H9 (cell line): Measurements from ENCODE around the gene CORO7. TPM values are rescaled to one million over a fixed set of nuclear protein-coding genes. Genes with fewer than 3 reads are reported as not detected.

Experiments used
- DNase-seq: peaks from one replicate; pipeline ENCODE4 v3.0.0-alpha.2; 2017
- H2AFZ ChIP-seq: one replicate; pipeline ENCODE4 v1.6.1; 2013; ENCODE audit warnings: mild to moderate bottlenecking, low read length, control low read depth, moderate library complexity
- H2AK5ac ChIP-seq: 2 replicates; pipeline ENCODE4 v1.6.1; 2013; ENCODE audit warnings: low read length, control low read depth, mixed read lengths; ENCODE audit not compliant: insufficient read length
- H2BK120ac ChIP-seq: one replicate; pipeline ENCODE4 v1.6.1; 2013; ENCODE audit warnings: low read depth, mild to moderate bottlenecking, low read length, control low read depth, inconsistent platforms; ENCODE audit not compliant: poor library complexity, severe bottlenecking
- H2BK12ac ChIP-seq: 2 replicates; pipeline ENCODE4 v1.6.1; 2013; ENCODE audit warnings: low read length, control low read depth, mixed read lengths, low read depth; ENCODE audit not compliant: insufficient read length
- H2BK15ac ChIP-seq: 2 replicates; pipeline ENCODE4 v1.6.1; 2013; ENCODE audit warnings: low read depth, low read length, control low read depth
- H2BK20ac ChIP-seq: one replicate; pipeline ENCODE4 v1.6.1; 2013; ENCODE audit warnings: low read depth, mild to moderate bottlenecking, low read length, control low read depth, inconsistent platforms; ENCODE audit not compliant: poor library complexity, severe bottlenecking
- H2BK5ac ChIP-seq: 2 replicates; pipeline ENCODE4 v1.6.1; 2013; ENCODE audit warnings: low read length, control low read depth, mixed read lengths; ENCODE audit not compliant: insufficient read length
- H3K14ac ChIP-seq: 2 replicates; pipeline ENCODE4 v1.6.1; 2013; ENCODE audit warnings: low read length, control low read depth; ENCODE audit not compliant: insufficient read depth
- H3K18ac ChIP-seq: 2 replicates; pipeline ENCODE4 v1.6.1; 2013; ENCODE audit warnings: low read depth, mild to moderate bottlenecking, mixed read lengths, low read length, control low read depth; ENCODE audit not compliant: insufficient read length
- H3K23ac ChIP-seq: 2 replicates; pipeline ENCODE4 v1.6.1; 2013; ENCODE audit warnings: low read length, control low read depth, mixed read lengths, low read depth; ENCODE audit not compliant: insufficient read length
- H3K23me2 ChIP-seq: 2 replicates; pipeline ENCODE4 v1.6.1; 2013; ENCODE audit warnings: low read depth, mild to moderate bottlenecking, mixed read lengths, low read length, control low read depth; ENCODE audit not compliant: insufficient read length, poor library complexity, severe bottlenecking
- H3K27ac ChIP-seq: 2 replicates; pipeline ENCODE4 v1.5.1; 2013; ENCODE audit warnings: low read length, control low read depth, mixed read lengths, low read depth; ENCODE audit not compliant: insufficient read length
- H3K27me3 ChIP-seq: 2 replicates; pipeline ENCODE4 v1.6.1; 2013; ENCODE audit warnings: low read length, control low read depth, inconsistent platforms; ENCODE audit not compliant: insufficient read depth
- H3K4ac ChIP-seq: 2 replicates; pipeline ENCODE4 v1.6.1; 2013; ENCODE audit warnings: low read depth, mild to moderate bottlenecking, control low read depth, inconsistent platforms, low read length, moderate library complexity
- H3K4me1 ChIP-seq: 2 replicates; pipeline ENCODE4 v1.6.1; 2013; ENCODE audit warnings: low read length, control low read depth, inconsistent platforms; ENCODE audit not compliant: insufficient read depth
- H3K4me2 ChIP-seq: 2 replicates; pipeline ENCODE4 v1.6.1; 2013; ENCODE audit warnings: low read length, control low read depth, mixed read lengths; ENCODE audit not compliant: insufficient read length, insufficient read depth
- H3K56ac ChIP-seq: 2 replicates; pipeline ENCODE4 v1.6.1; 2013; ENCODE audit warnings: low read depth, mild to moderate bottlenecking, mixed read lengths, low read length, control low read depth; ENCODE audit not compliant: insufficient read length
- H3K79me1 ChIP-seq: 2 replicates; pipeline ENCODE4 v1.6.1; 2013; ENCODE audit warnings: low read depth, mild to moderate bottlenecking, moderate library complexity, low read length, control low read depth, inconsistent platforms; ENCODE audit not compliant: insufficient read depth, poor library complexity, severe bottlenecking
- H3K79me2 ChIP-seq: 2 replicates; pipeline ENCODE4 v1.6.1; 2013; ENCODE audit warnings: low read length, control low read depth, inconsistent platforms; ENCODE audit not compliant: insufficient read depth
- H3K9ac ChIP-seq: 2 replicates; pipeline ENCODE4 v1.6.1; 2013; ENCODE audit warnings: low read length, control low read depth, mixed read lengths; ENCODE audit not compliant: insufficient read length; ENCODE audit errors: extremely low read depth
- H3K9me3 ChIP-seq: one replicate; pipeline ENCODE4 v1.6.1; 2013; ENCODE audit warnings: low read depth, low read length, inconsistent platforms; ENCODE audit not compliant: control insufficient read depth
- H3T11ph ChIP-seq: one replicate; pipeline ENCODE4 v1.6.1; 2013; ENCODE audit warnings: mild to moderate bottlenecking, low read length, control low read depth, inconsistent platforms
- H4K20me1 ChIP-seq: one replicate; pipeline ENCODE4 v1.6.1; 2013; ENCODE audit not compliant: control insufficient read depth, insufficient read length, insufficient read depth
- H4K5ac ChIP-seq: 2 replicates; pipeline ENCODE4 v1.6.1; 2013; ENCODE audit warnings: low read depth, mild to moderate bottlenecking, mixed read lengths, low read length, control low read depth; ENCODE audit not compliant: insufficient read length
- H4K8ac ChIP-seq: replicated peaks from 2 replicates; pipeline ENCODE4 v1.6.1; 2013; ENCODE audit warnings: low read length, control low read depth, mixed read lengths, low read depth; ENCODE audit not compliant: insufficient read length
- H4K91ac ChIP-seq: 2 replicates; pipeline ENCODE4 v1.6.1; 2013; ENCODE audit warnings: low read depth, mild to moderate bottlenecking, moderate library complexity, mixed read lengths, low read length, control low read depth; ENCODE audit not compliant: insufficient read length
- H3K27ac Mint-ChIP-seq, 3 experiments: 2 replicates in 2 of 3; 3 replicates in 1 of 3; pipeline ENCODE4 v1.8.0; 2020 to 2021; ENCODE audit warnings: mixed read lengths in 3 of 3, mild to moderate bottlenecking in 1 of 3, moderate library complexity in 1 of 3
- H3K27me3 Mint-ChIP-seq: 2 replicates; pipeline ENCODE4 v1.8.0; 2021; ENCODE audit warnings: low read depth, mild to moderate bottlenecking, moderate library complexity, mixed read lengths
- H3K36me3 Mint-ChIP-seq, 3 experiments: 2 replicates in 2 of 3; 3 replicates in 1 of 3; pipeline ENCODE4 v1.8.0; 2020 to 2021; ENCODE audit warnings: low read depth in 3 of 3, mixed read lengths in 3 of 3; ENCODE audit not compliant: insufficient read depth in 1 of 3
- H3K4me1 Mint-ChIP-seq, 2 experiments: 2 replicates each; pipeline ENCODE4 v1.8.0; 2020; ENCODE audit warnings: mixed read lengths in 2 of 2
- H3K4me3 Mint-ChIP-seq, 2 experiments: 2 replicates in 1 of 2; 3 replicates in 1 of 2; pipeline ENCODE4 v1.8.0; 2020 to 2021; ENCODE audit warnings: mild to moderate bottlenecking in 2 of 2, mixed read lengths in 2 of 2, moderate library complexity in 1 of 2
- H3K9me3 Mint-ChIP-seq, 2 experiments: 2 replicates in 1 of 2; 3 replicates in 1 of 2; pipeline ENCODE4 v1.8.0; 2020; ENCODE audit warnings: mild to moderate bottlenecking in 2 of 2, mixed read lengths in 2 of 2, moderate library complexity in 1 of 2
- CTCF ChIP-seq: fragments of 200-600 bp; sonication (generic); conservative IDR thresholded peaks from 3 replicates; pipeline ENCODE4 v1.8.0; 2021; ENCODE audit warnings: antibody characterized with exemption, mild to moderate bottlenecking
- WGBS: extraction: QIAGEN DNeasy Blood & Tissue Kit; methylation state at CpG from one replicate; pipeline ENCODE4 v1.1.7; 2013; ENCODE audit warnings: missing lambda C conversion rate, low lambda C conversion rate, mixed read lengths; ENCODE audit not compliant: insufficient read length; ENCODE audit errors: extremely low coverage; 5-methylcytosine and 5-hydroxymethylcytosine counted together
- total RNA-seq: library from RNA; stranded (reverse); gene quantifications from 2 replicates; pipeline ENCODE4 v1.2.1, GENCODE V29; 2021

Gene CORO7
- total RNA-seq, 1 experiment from 2014 or later = 38.4 TPM

- DNase-seq = no peak
- H3K9me3 ChIP-seq = no peaks in the 10 kb centered on the region
- H2BK12ac ChIP-seq = no peak overlapping the region
- H4K91ac ChIP-seq = no peak overlapping the region
- H3K36me3 Mint-ChIP-seq = no peaks in the 10 kb centered on the region; a peak in 1 of 7 replicates
- H3K56ac ChIP-seq = no peak overlapping the region
- H3K9ac ChIP-seq = no peak overlapping the region
- no peaks in the 10 kb centered on the region for H3K79me1 ChIP-seq
- no peaks in the 10 kb centered on the region; the same call in 1 of the 2 replicates for H3K4me1 ChIP-seq
- no peak overlapping the region for H3K18ac ChIP-seq
- no peaks in the 10 kb centered on the region for H4K20me1 ChIP-seq
- no peak overlapping the region for H3K14ac ChIP-seq
- no peak for TF ChIP-seq CTCF
- H3K27me3 ChIP-seq = no peaks in the 10 kb centered on the region
- H2BK15ac ChIP-seq = no peak overlapping the region
- no peak overlapping the region for H2AK5ac ChIP-seq
- H3K4me2 ChIP-seq = no peak overlapping the region
- no peak overlapping the region for H2BK120ac ChIP-seq
- H3K23ac ChIP-seq = no peak overlapping the region
- H3K27me3 Mint-ChIP-seq = peaks cover 9% of the 10 kb centered on the region
- H3K9me3 Mint-ChIP-seq = 0 out of 5 replicates have a peak, but pooled peaks cover 0 to 1% of the 10 kb centered on the region in 2 experiments
- H2BK5ac ChIP-seq = no peak overlapping the region
- no peak overlapping the region for H3K4ac ChIP-seq
- peaks cover 9 to 12% of the 10 kb centered on the region in 2 experiments for H3K4me1 Mint-ChIP-seq
- H3K4me3 Mint-ChIP-seq = no peak overlapping the region
- H4K5ac ChIP-seq = no peak overlapping the region
- H2BK20ac ChIP-seq = no peak overlapping the region
- H2AFZ ChIP-seq = no peak overlapping the region
- H3T11ph ChIP-seq = no peak overlapping the region
- no CpG with 5 or more reads among the region's 7 CpGs for WGBS
- no peaks in the 10 kb centered on the region for H3K23me2 ChIP-seq
- no peaks in the 10 kb centered on the region for H3K79me2 ChIP-seq
- no peak overlapping the region for H3K27ac ChIP-seq
- no peak overlapping the region for H4K8ac ChIP-seq
- H3K27ac Mint-ChIP-seq = no peak overlapping the region
Measured at GRCh38 chr16:4419402-4419959, 3.1 kb upstream of the CORO7 start.
